Heart left ventricle (tissue), 13 donors: ENCODE results near the gene NRP1.

Experiments
- CTCF ChIP-seq, 12 donors: fragments of 200-600 bp; sonication (generic) in 4 of 12; IDR thresholded peaks; one replicate each; pipeline versions ENCODE4 v1.5.0 to v1.8.0; 2018 to 2022; ENCODE audit warnings: antibody characterized with exemption in 12 of 12, mild to moderate bottlenecking in 5 of 12
- POLR2A ChIP-seq, 2 donors: fragments of 450-650 bp; IDR thresholded peaks; one replicate each; pipeline ENCODE4 v1.6.1; 2017; ENCODE audit warnings: antibody characterized with exemption in 2 of 2, mild to moderate bottlenecking in 2 of 2, moderate library complexity in 2 of 2
- donor health status: ischemic (EF 13 %, LVEDD 7.1; RV severe dilation, severe dysfunction).
- donor health status: DM: no; HTN: yes; CAD: no.
- donor health status: DM: no; HTN: no; CAD: no.
- donor health status: ischemic (EF 25% LVEDD 6.9; RV normal size, moderate dysfunction).
- donor health status: ischemic (EF 25% LVEDD 5.7; RV mildly dilated, moderate dysfunction).
- donor health status: ischemic (EF 35%, LVEDD 5.7; RV mildly dilated, moderate dysfunction).
- donor health status: nonischemic (EF 11% LVEDD 7.7; RV severe dilation, severe dysfunction).
- donor health status: DM: yes; HTN: yes; CAD: no.
- donor health status: PGD.
- donor health status: ischemic (EF 29% LVEDD 5.4; RV normal size, mild dysfunction).
- donor health status: nonischemic (EF 23%, LVEDD 6.1; RV moderate dilation, normal function).

GRCh38 chr10:33154590-33154989 lies 179.9 kb downstream of the NRP1 start:
- TF ChIP-seq CTCF (IDR thresholded peaks at IDR 0.05) (no peak), POLR2A (IDR thresholded peaks at IDR 0.05) (no peak)
